Small intestine (tissue), 7 donors: ENCODE results near the gene ADD2. TPM values are rescaled to one million over a fixed set of nuclear protein-coding genes. Genes with fewer than 3 reads are reported as not detected.

Experiments
- DNase-seq, 2 donors: peaks; one replicate each; pipeline versions ENCODE4 v3.0.0 to v3.0.0-alpha.2; 2013
- FAIRE-seq: peaks from 2 replicates; lab custom pipeline; 2012; peaks lifted over from hg19 to GRCh38; lab: Jason Lieb, UNC
- H3K27ac ChIP-seq, 3 donors: one replicate each; pipeline ENCODE4 v1.5.1; 2013; ENCODE audit warnings: low read length in 2 of 3, mild to moderate bottlenecking in 2 of 3, control low read depth in 1 of 3, inconsistent platforms in 1 of 3, low read depth in 1 of 3, moderate library complexity in 1 of 3
- H3K27me3 ChIP-seq, 3 donors: one replicate each; pipeline ENCODE4 v1.6.1; 2013; ENCODE audit warnings: low read length in 3 of 3, inconsistent platforms in 1 of 3; ENCODE audit not compliant: control insufficient read depth in 3 of 3, insufficient read depth in 3 of 3
- H3K36me3 ChIP-seq, 3 donors: one replicate each; pipeline ENCODE4 v1.6.1; 2013; ENCODE audit warnings: low read length in 3 of 3, inconsistent platforms in 1 of 3, low read depth in 1 of 3, mild to moderate bottlenecking in 1 of 3, moderate library complexity in 1 of 3; ENCODE audit not compliant: control insufficient read depth in 3 of 3, insufficient read depth in 2 of 3
- H3K4me1 ChIP-seq, 3 donors: one replicate each; pipeline ENCODE4 v1.6.1; 2013; ENCODE audit warnings: low read length in 2 of 3, inconsistent platforms in 1 of 3, low read depth in 1 of 3, mild to moderate bottlenecking in 1 of 3, moderate library complexity in 1 of 3; ENCODE audit not compliant: control insufficient read depth in 3 of 3, insufficient read depth in 2 of 3
- H3K4me3 ChIP-seq, 3 donors: one replicate each; pipeline ENCODE4 v1.5.1; 2013; ENCODE audit warnings: low read length in 3 of 3, control low read depth in 1 of 3, inconsistent platforms in 1 of 3, low read depth in 1 of 3, mild to moderate bottlenecking in 1 of 3, moderate library complexity in 1 of 3
- H3K9me3 ChIP-seq, 2 donors: one replicate each; pipeline ENCODE4 v1.6.1; 2013; ENCODE audit warnings: low read depth in 1 of 2, low read length in 1 of 2; ENCODE audit not compliant: control insufficient read depth in 2 of 2, insufficient read depth in 1 of 2
- WGBS, 3 donors: extraction: QIAGEN DNeasy Blood & Tissue Kit; methylation state at CpG; one replicate each; pipeline ENCODE4 v1.1.7; 2013; 5-methylcytosine and 5-hydroxymethylcytosine counted together
- polyA plus RNA-seq, 4 donors: library from polyadenylated mRNA; stranded (reverse) in 3 of 4; unstranded in 1 of 4; fragments of 200-250 nt in 3 of 4; fragments of 120-200 nt in 1 of 4; gene quantifications; one replicate each; pipeline versions ENCODE4 v1.2.1 to v1.2.3, GENCODE V29; 2013
- donor health status: healthy with polysubstance abuse.
- donor health status: control.
- donor health status: control.
- donor health status: Bipolar disorder and iron deficiency.
- donor health status: healthy.

ADD2 gene
- polyA plus RNA-seq, 4 donors = under 0.01 to 1.7 (median 0.25) TPM; not detected in 1

- DNase-seq = peak in 1 of 2 donors; percentile 23
- peaks cover 0 to 5% (median 0%) of the 10 kb centered on the region in 3 donors for H3K4me1 ChIP-seq
- H3K36me3 ChIP-seq = no peaks in the 10 kb centered on the region
- no peak overlapping the region for H3K27ac ChIP-seq
- WGBS, 3 donors = 52 to 56% (median 54%) methylated on average over 10 of the region's 10 CpGs
- H3K4me3 ChIP-seq = no peak overlapping the region
- H3K9me3 ChIP-seq = no peaks in the 10 kb centered on the region
- H3K27me3 ChIP-seq = no peaks in the 10 kb centered on the region
- no peak for FAIRE-seq
These were observed 122.1 kb downstream of the ADD2 start for GRCh38 chr2:70645733-70646419.

GRCh38 chr2:70643715-70644114 lies 124.3 kb downstream of the ADD2 start:
- Histone ChIP-seq H3K4me1 (peaks cover 0 to 5% (median 0%) of the 10 kb centered on the region in 3 donors), H3K36me3 (no peaks in the 10 kb centered on the region), H3K27me3 (peaks cover 0 to 3% (median 0%) of the 10 kb centered on the region in 3 donors), H3K9me3 (no peaks in the 10 kb centered on the region), H3K27ac (no peak overlapping the region), H3K4me3 (no peak overlapping the region)
- DNase-seq (peak; percentile 15 to 43), FAIRE-seq (no peak)
- WGBS, 3 donors = 56 to 66% (median 61%) methylated on average over 12 of the region's 12 CpGs

GRCh38 chr2:70641263-70641784 lies 126.7 kb downstream of the ADD2 start:
- Histone ChIP-seq H3K4me3 (no peak overlapping the region), H3K4me1 (peaks cover 0 to 4% (median 0%) of the 10 kb centered on the region in 3 donors), H3K36me3 (no peaks in the 10 kb centered on the region), H3K27ac (no peak overlapping the region), H3K9me3 (no peaks in the 10 kb centered on the region), H3K27me3 (peaks cover 0 to 3% (median 0%) of the 10 kb centered on the region in 3 donors)
- FAIRE-seq (no peak), DNase-seq (no peak)
- WGBS, 3 donors = 71 to 76% (median 71%) methylated on average over 7 of the region's 7 CpGs

- DNase-seq (no peak), FAIRE-seq (no peak)
- Histone ChIP-seq H3K27ac (no peak overlapping the region), H3K4me1 (no peaks in the 10 kb centered on the region), H3K27me3 (peaks cover 0 to 7% (median 0%) of the 10 kb centered on the region in 3 donors), H3K9me3 (no peaks in the 10 kb centered on the region), H3K36me3 (no peaks in the 10 kb centered on the region), H3K4me3 (no peak overlapping the region)
- 60 to 64% (median 62%) methylated on average over 4 of the region's 4 CpGs for WGBS, 3 donors
These were observed 128.1 kb downstream of the ADD2 start for GRCh38 chr2:70639841-70640436.

GRCh38 chr2:70638561-70638960 lies 129.4 kb downstream of the ADD2 start:
- Histone ChIP-seq H3K36me3 (no peaks in the 10 kb centered on the region), H3K27me3 (peaks cover 0 to 7% (median 0%) of the 10 kb centered on the region in 3 donors), H3K9me3 (peaks cover 0 to 4% of the 10 kb centered on the region in 2 donors), H3K4me1 (no peaks in the 10 kb centered on the region), H3K27ac (no peak overlapping the region), H3K4me3 (no peak overlapping the region)
- no peak for DNase-seq
- WGBS, 3 donors = 36 to 51% (median 40%) methylated on average over 2 of the region's 2 CpGs
- FAIRE-seq = no peak

- 39 to 89% (median 72%) methylated on average over 1 of the region's 1 CpG for WGBS, 3 donors
- no peak overlapping the region for H3K4me3 ChIP-seq
- DNase-seq (no peak), FAIRE-seq (no peak)
- H3K27me3 ChIP-seq = peaks cover 0 to 8% (median 0%) of the 10 kb centered on the region in 3 donors
- no peaks in the 10 kb centered on the region for H3K4me1 ChIP-seq
- no peaks in the 10 kb centered on the region for H3K36me3 ChIP-seq
- H3K9me3 ChIP-seq = peaks cover 0 to 4% of the 10 kb centered on the region in 2 donors
- no peak overlapping the region for H3K27ac ChIP-seq
These were observed 134.5 kb downstream of the ADD2 start for GRCh38 chr2:70633508-70633907.

- Histone ChIP-seq H3K4me3 (no peak overlapping the region), H3K9me3 (peaks cover 0 to 4% of the 10 kb centered on the region in 2 donors), H3K36me3 (no peaks in the 10 kb centered on the region), H3K27me3 (peaks cover 0 to 8% (median 0%) of the 10 kb centered on the region in 3 donors), H3K27ac (no peak overlapping the region), H3K4me1 (no peaks in the 10 kb centered on the region)
- FAIRE-seq = no peak
- no peak for DNase-seq
- 46 to 82% (median 80%) methylated on average over 1 of the region's 1 CpG for WGBS, 3 donors
These were observed 135.0 kb downstream of the ADD2 start for GRCh38 chr2:70632966-70633365.

GRCh38 chr2:70632388-70632787 lies 135.6 kb downstream of the ADD2 start:
- no peak for FAIRE-seq

More at GRCh38 chr2:70632388-70632787, 135.6 kb downstream of the ADD2 start:
- Histone ChIP-seq H3K4me3 (no peak overlapping the region), H3K4me1 (peaks cover 0 to 1% (median 0%) of the 10 kb centered on the region in 3 donors), H3K27me3 (peaks cover 0 to 8% (median 0%) of the 10 kb centered on the region in 3 donors), H3K27ac (no peak overlapping the region), H3K9me3 (peaks cover 0 to 4% of the 10 kb centered on the region in 2 donors), H3K36me3 (no peaks in the 10 kb centered on the region)
- no peak for DNase-seq
- 35 to 55% (median 50%) methylated on average over 1 of the region's 1 CpG for WGBS, 3 donors
